GM18519 (cell line): ENCODE measurements around the gene CCDC12.

Experiments used
- ATAC-seq: cut with Tn5 transposase; IDR thresholded peaks from one replicate; pipeline ENCODE4 v1.9.1; 2021; ENCODE audit warnings: mild to moderate bottlenecking, moderate library complexity; ENCODE audit not compliant: unreplicated experiment, low FRiP score

The CCDC12 gene

GRCh38 chr3:47008234-47008796 is 31.8 kb upstream of the CCDC12 start:
- ATAC-seq: no peak

- ATAC-seq: no peak
Observed at GRCh38 chr3:47007482-47008233, 31.1 kb upstream of the CCDC12 start.

- no peak for ATAC-seq
Observed at GRCh38 chr3:47007001-47007400, 30.5 kb upstream of the CCDC12 start.

DNA sequence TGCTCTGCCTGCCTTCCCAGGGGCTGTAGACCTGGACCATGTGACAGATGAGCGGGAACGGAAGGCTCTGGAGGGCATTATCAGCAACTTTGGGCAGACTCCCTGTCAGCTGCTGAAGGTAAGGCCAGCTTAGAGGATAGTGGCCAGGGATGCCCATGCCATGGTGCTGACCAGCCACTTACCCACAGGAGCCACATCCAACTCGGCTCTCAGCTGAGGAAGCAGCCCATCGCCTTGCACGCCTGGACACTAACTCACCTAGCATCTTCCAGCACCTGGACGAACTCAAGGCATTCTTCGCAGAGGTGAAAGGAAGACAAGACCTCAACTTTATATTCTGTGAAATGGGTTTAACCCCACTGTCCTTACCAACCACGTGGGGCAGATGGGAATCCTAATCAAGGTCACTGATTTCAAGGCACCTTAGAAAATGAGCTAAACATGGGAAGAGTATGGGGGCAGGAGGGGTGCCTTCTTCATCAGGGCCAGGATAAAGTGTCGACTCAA is 29.7 kb upstream of the CCDC12 start:
- no peak for ATAC-seq

GRCh38 chr3:47005212-47006144 is 28.9 kb upstream of the CCDC12 start:
- ATAC-seq: no peak

GRCh38 chr3:47004369-47005211 is 28.0 kb upstream of the CCDC12 start:
- no peak for ATAC-seq

DNA sequence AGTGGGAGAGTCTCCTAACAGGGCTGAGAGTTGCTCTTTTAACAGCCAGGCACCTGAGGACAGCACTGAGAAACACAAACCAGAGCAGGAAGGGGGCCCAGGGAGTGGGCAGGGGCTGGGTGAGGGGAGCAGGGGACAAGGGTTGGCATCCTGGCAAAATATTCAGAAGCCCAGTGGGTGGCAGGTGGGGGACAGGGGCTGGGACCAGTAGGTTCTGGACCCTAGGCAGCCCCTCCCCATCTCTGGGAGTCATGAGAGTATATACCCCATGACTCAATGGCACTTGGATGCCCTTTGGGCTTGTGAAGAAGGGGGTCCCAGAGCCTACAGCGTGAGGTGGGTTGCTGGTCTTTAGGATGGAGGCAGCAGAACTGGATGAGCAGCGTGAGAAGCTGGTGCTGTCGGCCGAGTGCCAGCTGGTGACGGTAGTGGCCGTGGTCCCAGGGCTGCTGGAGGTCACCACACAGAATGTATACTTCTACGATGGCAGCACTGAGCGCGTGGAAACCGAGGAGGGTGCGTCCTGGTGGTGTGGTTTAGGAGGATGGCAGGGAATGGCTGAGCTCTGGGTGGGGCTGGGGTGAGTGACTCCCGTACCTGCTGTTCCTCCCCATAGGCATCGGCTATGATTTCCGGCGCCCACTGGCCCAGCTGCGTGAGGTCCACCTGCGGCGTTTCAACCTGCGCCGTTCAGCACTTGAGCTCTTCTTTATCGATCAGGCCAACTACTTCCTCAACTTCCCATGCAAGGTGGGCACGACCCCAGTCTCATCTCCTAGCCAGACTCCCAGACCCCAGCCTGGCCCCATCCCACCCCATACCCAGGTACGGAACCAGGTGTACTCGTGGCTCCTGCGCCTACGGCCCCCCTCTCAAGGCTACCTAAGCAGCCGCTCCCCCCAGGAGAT is 27.2 kb upstream of the CCDC12 start:
- ATAC-seq: no peak

GRCh38 chr3:47003056-47003410 is 26.5 kb upstream of the CCDC12 start:
- ATAC-seq: no peak

DNA sequence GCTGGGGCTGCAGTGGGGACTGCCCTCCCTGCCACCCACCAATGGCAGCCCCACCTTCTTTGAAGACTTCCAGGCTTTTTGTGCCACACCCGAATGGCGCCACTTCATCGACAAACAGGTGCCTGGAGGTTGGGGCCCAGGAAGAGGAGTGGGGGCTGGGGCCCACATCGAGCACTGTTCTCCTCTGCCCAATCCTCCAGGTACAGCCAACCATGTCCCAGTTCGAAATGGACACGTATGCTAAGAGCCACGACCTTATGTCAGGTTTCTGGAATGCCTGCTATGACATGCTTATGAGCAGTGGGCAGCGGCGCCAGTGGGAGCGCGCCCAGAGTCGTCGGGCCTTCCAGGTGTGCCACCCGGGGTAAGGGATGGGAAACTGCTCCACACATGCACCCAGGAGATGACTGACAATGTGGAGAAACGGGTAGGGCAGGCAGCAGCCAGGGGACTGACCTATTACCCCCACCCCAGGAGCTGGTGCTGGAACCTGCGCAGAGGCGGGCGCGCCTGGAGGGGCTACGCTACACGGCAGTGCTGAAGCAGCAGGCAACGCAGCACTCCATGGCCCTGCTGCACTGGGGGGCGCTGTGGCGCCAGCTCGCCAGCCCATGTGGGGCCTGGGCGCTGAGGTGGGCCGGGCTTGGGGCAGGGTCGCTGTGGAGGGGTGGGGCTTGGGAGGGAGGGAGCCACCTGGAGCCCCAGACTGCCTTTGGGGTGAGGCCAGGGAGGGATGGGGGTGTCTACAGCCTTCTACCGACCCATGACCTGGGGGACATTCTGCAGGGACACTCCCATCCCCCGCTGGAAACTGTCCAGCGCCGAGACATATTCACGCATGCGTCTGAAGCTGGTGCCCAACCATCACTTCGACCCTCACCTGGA is 25.9 kb upstream of the CCDC12 start:
- ATAC-seq: no peak

GRCh38 chr3:47001731-47002170 is 25.2 kb upstream of the CCDC12 start:
- no peak for ATAC-seq

DNA sequence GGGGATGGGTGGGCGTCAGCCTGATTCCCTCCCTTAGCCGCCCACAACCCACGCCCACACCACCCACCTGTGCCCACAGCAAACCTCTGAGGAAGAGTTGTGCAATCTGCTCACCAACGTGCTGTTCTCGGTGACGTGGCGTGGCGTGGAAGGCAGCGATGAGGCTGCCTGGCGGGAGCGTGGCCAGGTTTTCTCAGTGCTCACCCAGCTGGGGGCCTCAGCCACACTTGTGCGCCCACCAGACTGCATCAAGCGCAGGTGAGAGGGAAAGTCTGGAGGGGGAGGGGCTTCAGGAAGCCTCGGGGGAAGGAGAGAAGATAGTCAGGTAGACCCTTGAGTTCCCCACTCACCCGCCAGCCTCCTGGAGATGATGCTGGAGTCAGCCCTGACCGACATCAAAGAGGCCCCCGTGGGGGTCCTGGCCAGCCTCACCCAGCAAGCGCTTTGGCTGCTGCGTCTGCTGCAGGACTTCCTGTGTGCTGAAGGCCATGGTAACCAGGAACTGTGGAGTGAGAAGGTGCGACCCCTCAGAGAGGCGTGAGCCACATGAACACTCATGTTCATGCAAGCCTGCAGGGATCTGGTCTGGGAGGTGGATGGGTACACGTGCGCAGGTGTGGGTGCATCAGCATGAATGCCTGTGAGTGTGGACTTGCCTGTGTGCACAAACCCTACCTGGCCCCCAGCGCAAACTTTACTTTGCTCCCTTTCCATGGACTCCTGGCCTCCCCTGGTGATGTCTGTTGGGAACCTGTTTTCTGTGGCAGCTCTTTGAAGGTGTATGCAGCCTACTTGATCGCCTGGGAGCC is 24.6 kb upstream of the CCDC12 start:
- ATAC-seq: no peak

GRCh38 chr3:47000198-47000815 is 23.8 kb upstream of the CCDC12 start:
- ATAC-seq: no peak

DNA sequence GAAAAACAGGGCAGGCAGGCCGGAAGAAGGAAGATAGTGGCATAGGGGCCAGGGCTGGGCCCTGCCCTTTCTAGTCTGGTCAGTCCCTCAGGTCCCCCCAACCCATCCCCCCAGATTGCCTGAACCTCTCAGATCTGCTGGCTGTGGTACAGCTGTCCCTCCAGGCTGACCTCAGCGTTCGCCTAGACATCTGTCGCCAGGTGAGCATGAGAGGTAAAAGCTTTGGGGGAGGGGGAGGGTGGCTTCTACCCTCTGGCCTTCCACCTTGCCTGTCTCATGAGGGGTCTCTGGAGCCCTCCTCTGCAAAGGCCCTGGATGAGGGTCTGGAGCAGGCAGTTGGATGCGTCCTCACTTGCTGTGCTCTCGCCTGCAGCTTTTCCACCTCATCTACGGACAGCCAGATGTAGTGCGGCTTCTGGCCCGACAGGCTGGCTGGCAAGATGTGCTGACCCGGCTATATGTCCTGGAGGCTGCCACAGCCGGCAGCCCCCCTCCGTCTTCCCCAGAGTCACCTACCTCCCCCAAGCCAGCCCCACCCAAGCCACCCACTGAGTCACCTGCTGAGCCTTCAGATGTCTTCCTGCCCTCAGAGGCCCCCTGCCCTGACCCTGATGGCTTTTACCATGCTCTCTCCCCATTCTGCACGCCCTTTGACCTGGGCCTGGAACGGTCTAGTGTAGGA is 23.1 kb upstream of the CCDC12 start:
- no peak for ATAC-seq

DNA sequence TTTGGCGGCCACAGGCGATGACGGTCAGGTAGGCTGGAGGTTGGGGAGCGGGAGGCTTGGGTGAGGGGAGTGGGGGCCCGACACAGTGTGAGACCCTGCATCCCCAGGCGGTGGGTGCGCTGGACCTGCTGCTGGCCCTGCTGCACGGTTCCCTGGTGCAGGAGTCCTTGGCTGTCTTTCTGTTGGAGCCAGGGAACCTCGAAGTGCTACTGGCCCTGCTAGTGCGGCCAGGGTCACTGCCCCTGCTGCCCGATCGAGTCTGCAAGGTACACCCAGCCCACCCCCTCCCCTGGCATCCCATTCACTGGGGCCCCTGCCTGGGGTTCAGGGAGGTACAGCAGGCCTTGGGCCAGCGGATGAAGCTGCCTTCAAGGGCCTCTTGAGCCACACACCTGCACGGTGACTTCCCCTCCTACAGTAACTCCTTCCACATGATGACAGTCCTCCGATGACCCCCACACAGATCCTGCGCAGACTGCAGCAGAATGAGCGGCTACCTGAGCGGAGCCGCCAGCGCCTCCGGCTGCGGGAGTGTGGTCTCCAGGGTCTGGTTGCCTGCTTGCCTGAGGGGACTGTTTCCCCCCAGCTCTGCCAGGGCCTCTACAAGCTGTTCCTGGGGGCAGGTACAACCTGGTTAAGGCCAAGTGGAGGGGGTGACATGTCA is 22.4 kb upstream of the CCDC12 start:
- ATAC-seq: no peak

GRCh38 chr3:46998121-46998851 is 21.7 kb upstream of the CCDC12 start:
- ATAC-seq: no peak
